ACC112 (cell line): Measurements from ENCODE around the gene DIO3.

Experiments
- H2AFZ ChIP-seq: fragments of 200-600 bp; sonication (generic); one replicate; pipeline ENCODE4 v1.6.0; 2017; ENCODE audit warnings: antibody characterized with exemption, low read length; ENCODE audit not compliant: unreplicated experiment
- H3K27ac ChIP-seq: fragments of 200-600 bp; sonication (generic); 2 replicates; pipeline ENCODE4 v1.5.1; 2014; ENCODE audit warnings: low read depth, mild to moderate bottlenecking, antibody characterized with exemption, low read length, moderate library complexity
- H3K27me3 ChIP-seq: fragments of 200-600 bp; sonication (generic); 2 replicates; pipeline ENCODE4 v1.6.1; 2014; ENCODE audit warnings: mild to moderate bottlenecking, antibody characterized with exemption, low read length, moderate library complexity, mixed read lengths; ENCODE audit not compliant: insufficient read depth
- H3K36me3 ChIP-seq: fragments of 200-600 bp; sonication (generic); 2 replicates; pipeline ENCODE4 v1.6.1; 2016; ENCODE audit warnings: mild to moderate bottlenecking, antibody characterized with exemption, low read length, moderate library complexity, mixed read lengths; ENCODE audit not compliant: insufficient read depth
- H3K4me1 ChIP-seq: fragments of 200-600 bp; sonication (generic); one replicate; pipeline ENCODE4 v1.6.1; 2016; ENCODE audit warnings: low read length, mixed read lengths; ENCODE audit not compliant: insufficient read depth, unreplicated experiment, control insufficient read depth
- H3K4me3 ChIP-seq: fragments of 200-600 bp; sonication (generic); 2 replicates; pipeline ENCODE4 v1.5.1; 2014; ENCODE audit warnings: mild to moderate bottlenecking, low read depth, low read length
- H3K79me2 ChIP-seq: fragments of 200-600 bp; sonication (generic); one replicate; pipeline ENCODE4 v1.6.0; 2016; ENCODE audit warnings: low read length; ENCODE audit not compliant: control insufficient read depth, unreplicated experiment, insufficient read depth

The DIO3 gene

GRCh38 chr14:101605836-101606235, 44.5 kb downstream of the DIO3 start:
- H3K4me1 ChIP-seq: no peaks in the 10 kb centered on the region
- H3K4me3 ChIP-seq: no peak overlapping the region
- no peaks in the 10 kb centered on the region for H3K36me3 ChIP-seq
- no peak overlapping the region for H2AFZ ChIP-seq
- peaks cover 49% of the 10 kb centered on the region for H3K27me3 ChIP-seq
- H3K79me2 ChIP-seq: no peaks in the 10 kb centered on the region
- no peak overlapping the region for H3K27ac ChIP-seq
